HG02852 (cell line): ENCODE data around the gene PROKR2.

Experiments
- ATAC-seq: cut with Tn5 transposase; IDR thresholded peaks from one replicate; pipeline ENCODE4 v1.9.1; 2021; ENCODE audit warnings: mild to moderate bottlenecking, moderate library complexity; ENCODE audit not compliant: unreplicated experiment

Gene PROKR2

DNA sequence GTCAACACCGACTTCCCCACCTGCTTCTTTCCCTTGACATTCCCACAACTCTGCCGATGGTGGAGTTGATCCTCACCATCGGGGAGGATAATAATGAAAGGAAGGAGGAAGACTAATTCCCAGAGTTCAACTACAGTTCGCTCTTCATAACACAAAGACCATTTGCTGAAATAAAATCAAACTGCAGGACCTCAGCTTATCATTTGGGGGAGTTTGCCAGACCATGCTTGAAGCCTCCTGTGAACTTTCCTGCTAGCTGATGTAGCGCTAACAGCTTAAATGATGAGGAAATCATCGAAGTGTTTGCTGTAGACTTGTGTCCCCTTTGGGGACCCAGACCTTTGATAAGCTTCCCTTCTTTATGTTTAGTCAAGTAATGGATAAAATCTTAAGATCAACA is 26.2 kb downstream of the PROKR2 start:
- no peak for ATAC-seq

DNA sequence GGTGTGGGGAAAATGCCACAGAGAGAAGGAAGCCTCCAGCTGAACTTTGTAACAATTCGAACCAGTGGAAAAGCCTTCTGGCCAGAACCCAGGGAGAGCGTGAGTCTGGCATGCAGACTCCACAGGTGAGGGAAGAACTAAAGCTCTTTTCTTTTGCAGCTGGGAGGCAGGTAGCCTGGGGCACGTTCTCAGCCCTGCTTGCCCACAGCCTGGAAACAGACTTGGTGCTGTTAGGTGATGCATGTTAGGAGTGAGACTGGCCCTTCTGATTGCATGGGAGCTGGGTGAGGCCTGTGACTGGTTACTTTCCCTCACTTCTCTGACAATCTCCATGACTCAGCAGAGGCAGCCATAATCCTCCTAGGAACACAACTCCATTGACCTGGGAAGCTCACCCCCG is 34.2 kb downstream of the PROKR2 start:
- no peak for ATAC-seq

DNA sequence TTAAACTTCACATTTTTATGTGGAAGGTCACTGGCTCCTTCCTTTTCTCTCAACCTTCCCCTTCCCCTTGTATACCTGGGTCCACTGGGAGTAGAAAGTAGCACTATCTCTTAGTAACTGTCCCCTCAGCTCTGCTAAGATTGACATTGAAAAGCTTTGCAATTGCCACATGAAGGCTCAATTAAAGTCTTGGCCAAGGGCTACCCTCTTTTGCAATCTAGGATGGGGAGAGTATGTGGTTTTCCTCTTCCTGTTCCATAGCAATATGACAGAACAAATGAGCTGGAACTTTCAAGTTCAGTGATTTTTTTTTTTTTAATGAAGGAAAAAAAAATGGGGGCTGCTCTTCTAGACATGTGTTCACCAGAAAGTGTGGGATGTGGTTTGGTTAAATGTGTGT is 37.1 kb downstream of the PROKR2 start:
- ATAC-seq: no peak

DNA sequence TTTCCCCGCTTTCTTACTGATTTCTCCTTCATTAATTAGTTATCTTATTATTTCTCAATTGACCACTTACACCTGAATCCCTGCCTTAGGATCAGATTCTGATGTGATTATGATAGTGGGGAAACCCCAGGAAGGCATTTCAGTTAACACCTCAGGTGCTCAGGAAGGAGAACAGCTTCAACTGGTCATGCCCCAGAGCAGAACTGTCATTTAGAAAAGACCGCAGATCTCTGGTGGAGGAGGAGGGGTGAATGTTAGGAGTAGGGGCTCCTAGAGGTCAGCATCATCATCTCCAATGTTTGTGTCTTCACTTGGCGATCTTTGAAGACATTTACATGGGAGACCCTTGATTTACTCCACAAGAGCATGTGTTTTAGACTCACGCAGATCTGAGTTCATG is 44.5 kb downstream of the PROKR2 start:
- no peak for ATAC-seq

DNA sequence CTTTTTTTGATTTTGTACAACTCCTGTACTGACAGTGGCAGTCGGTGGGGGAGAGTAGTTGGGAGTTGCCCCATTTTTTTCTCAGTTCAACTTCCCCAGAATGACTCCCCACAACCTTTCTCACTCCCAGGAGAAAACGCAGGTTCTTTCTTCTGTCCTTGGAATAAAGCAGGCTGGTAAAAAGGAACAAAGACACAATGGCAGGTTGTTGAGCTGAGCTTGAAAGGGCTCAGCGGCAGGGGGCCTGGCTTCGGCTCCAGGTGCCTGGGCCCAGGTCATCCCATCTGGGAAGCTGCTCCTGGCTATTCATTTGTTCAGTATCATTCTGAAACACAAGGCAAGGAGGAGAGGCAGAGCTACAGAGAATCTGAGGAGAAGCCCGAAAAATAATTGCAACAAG is 46.2 kb downstream of the PROKR2 start:
- no peak for ATAC-seq

DNA sequence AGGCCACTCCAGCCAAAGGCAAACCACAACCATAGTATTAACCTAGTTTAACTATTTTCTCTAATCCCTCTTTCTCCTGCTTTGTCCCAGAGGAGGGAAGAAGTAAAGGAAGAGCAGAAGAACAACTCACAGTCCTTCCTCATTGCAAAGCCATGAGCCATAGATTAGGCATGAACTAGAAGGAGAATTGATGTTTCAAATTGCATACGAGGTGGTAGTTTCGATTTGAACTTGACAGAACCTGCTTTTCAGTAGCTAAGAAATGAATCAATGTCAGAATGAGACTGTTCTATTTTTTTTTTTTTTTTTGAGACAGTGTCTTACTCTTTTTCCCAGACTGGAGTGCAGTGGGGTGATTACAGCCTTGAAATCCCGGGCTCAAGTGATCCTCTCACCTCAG is 48.3 kb downstream of the PROKR2 start:
- no peak for ATAC-seq

DNA sequence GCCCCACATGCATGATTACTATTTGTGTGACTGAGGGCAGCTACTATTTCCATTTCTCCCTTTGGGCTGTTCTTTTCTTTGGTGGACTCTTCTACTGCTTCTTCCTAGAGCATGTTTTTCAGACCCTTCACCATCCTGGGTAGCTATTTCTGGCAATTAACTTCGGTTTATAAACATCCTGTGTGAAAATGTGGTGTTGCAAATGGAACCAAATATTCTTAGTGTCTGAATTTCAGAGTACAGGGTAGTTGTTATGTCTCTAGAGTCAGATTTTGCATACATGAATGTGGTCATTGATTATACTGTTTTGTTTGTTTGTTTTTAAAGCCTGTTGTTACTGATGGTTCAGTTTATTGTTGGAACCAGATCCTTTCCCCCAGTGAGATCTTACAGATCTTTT is 49.7 kb downstream of the PROKR2 start:
- ATAC-seq: no peak
